ENCODE results near the gene TSSK2. TPM values are rescaled to one million over a fixed set of nuclear protein-coding genes. Genes with fewer than 3 reads are reported as not detected.

TSSK2 gene
- polyA plus RNA-seq, 1 donor (not counting 4 experiments of a cell fraction or from before 2014, with no cell fraction given) = not detected

GRCh38 chr22:19169002-19169946, 38.2 kb downstream of the TSSK2 start:
- DNase-seq (ENCODE audit: low read depth, low spot score) = no peak
- no peak for TF ChIP-seq CTCF (optimal IDR thresholded peaks at IDR 0.05 in 1 of 3, IDR thresholded peaks at IDR 0.05 in 1 of 3, conservative IDR thresholded peaks at IDR 0.05 in 1 of 3; ENCODE audit: extremely low read depth in 1 of 3, insufficient read depth in 2 of 3, low read length in 3 of 3)
- peak; percentile 91 for TF ChIP-seq EZH2 (IDR thresholded peaks at IDR 0.05; ENCODE audit: low read length)
- dilution Hi-C loops (cut with MboI; ENCODE audit: extremely low pct_ligation_motif_present, low sequenced_read_pairs) = no loop called here
- H3K9me3 ChIP-seq (ENCODE audit: control insufficient read depth, low read depth, low read length) = no peaks in the 10 kb centered on the region
- peak overlapping the region; percentile 30 for H2AFZ ChIP-seq (ENCODE audit: control insufficient read depth, low read length)
- H3K27me3 ChIP-seq (ENCODE audit: control insufficient read depth, extremely low read depth, insufficient read depth, low read length) = peaks cover 39% of the 10 kb centered on the region
- H3K36me3 ChIP-seq (ENCODE audit: control insufficient read depth in 2 of 2, extremely low read depth in 1 of 2, insufficient read depth in 2 of 2, low read length in 2 of 2) = peaks cover 2 to 6% of the 10 kb centered on the region in 2 experiments
- no peak for FAIRE-seq
- peak overlapping the region in 2 of 3 experiments; percentile 49 to 50 for H3K4me3 ChIP-seq (ENCODE audit: control insufficient read depth in 2 of 3, extremely low read depth in 1 of 3, insufficient read depth in 2 of 3, low read depth in 1 of 3, low read length in 3 of 3)
- H3K9ac ChIP-seq (ENCODE audit: control insufficient read depth, extremely low read depth, insufficient read depth, low read length) = peak overlapping the region; percentile 22
- H3K79me2 ChIP-seq (ENCODE audit: control insufficient read depth, insufficient read depth, low read length) = peaks cover 27% of the 10 kb centered on the region
- H3K4me2 ChIP-seq (ENCODE audit: control insufficient read depth, extremely low read depth, insufficient read depth, low read depth, low read length) = peak overlapping the region; percentile 71
- peaks cover 6% of the 10 kb centered on the region for H4K20me1 ChIP-seq (ENCODE audit: control insufficient read depth, extremely low read depth, insufficient read depth, low read length)
- H3K4me1 ChIP-seq (ENCODE audit: control insufficient read depth, extremely low read depth, insufficient read depth, low read length) = peaks cover 29% of the 10 kb centered on the region
- H3K9me1 ChIP-seq (ENCODE audit: control insufficient read depth, extremely low read depth, insufficient read depth, low read length) = peaks cover 8% of the 10 kb centered on the region
- no peak overlapping the region for H3K27ac ChIP-seq (ENCODE audit: control insufficient read depth, insufficient read depth, low read length)

- H3K36me3 ChIP-seq (ENCODE audit: control insufficient read depth in 2 of 2, extremely low read depth in 1 of 2, insufficient read depth in 2 of 2, low read length in 2 of 2) = peaks cover 2 to 6% of the 10 kb centered on the region in 2 experiments
- H3K4me2 ChIP-seq (ENCODE audit: control insufficient read depth, extremely low read depth, insufficient read depth, low read depth, low read length) = peak overlapping the region; percentile 71
- peaks cover 27% of the 10 kb centered on the region for H3K79me2 ChIP-seq (ENCODE audit: control insufficient read depth, insufficient read depth, low read length)
- H3K9me3 ChIP-seq (ENCODE audit: control insufficient read depth, low read depth, low read length) = no peaks in the 10 kb centered on the region
- H2AFZ ChIP-seq (ENCODE audit: control insufficient read depth, low read length) = no peak overlapping the region
- no peak for FAIRE-seq
- TF ChIP-seq EZH2 (IDR thresholded peaks at IDR 0.05; ENCODE audit: low read length) (no peak), CTCF (optimal IDR thresholded peaks at IDR 0.05 in 1 of 3, IDR thresholded peaks at IDR 0.05 in 1 of 3, conservative IDR thresholded peaks at IDR 0.05 in 1 of 3; ENCODE audit: extremely low read depth in 1 of 3, insufficient read depth in 2 of 3, low read length in 3 of 3) (no peak)
- peaks cover 8% of the 10 kb centered on the region for H3K9me1 ChIP-seq (ENCODE audit: control insufficient read depth, extremely low read depth, insufficient read depth, low read length)
- dilution Hi-C loops (cut with MboI; ENCODE audit: extremely low pct_ligation_motif_present, low sequenced_read_pairs) = no loop called here
- no peak overlapping the region for H3K9ac ChIP-seq (ENCODE audit: control insufficient read depth, extremely low read depth, insufficient read depth, low read length)
- peaks cover 39% of the 10 kb centered on the region for H3K27me3 ChIP-seq (ENCODE audit: control insufficient read depth, extremely low read depth, insufficient read depth, low read length)
- H3K27ac ChIP-seq (ENCODE audit: control insufficient read depth, insufficient read depth, low read length) = no peak overlapping the region
- H4K20me1 ChIP-seq (ENCODE audit: control insufficient read depth, extremely low read depth, insufficient read depth, low read length) = peaks cover 6% of the 10 kb centered on the region
- H3K4me1 ChIP-seq (ENCODE audit: control insufficient read depth, extremely low read depth, insufficient read depth, low read length) = peaks cover 36% of the 10 kb centered on the region
- DNase-seq (ENCODE audit: low read depth, low spot score) = no peak
- peak overlapping the region in 1 of 3 experiments; percentile 50 for H3K4me3 ChIP-seq (ENCODE audit: control insufficient read depth in 2 of 3, extremely low read depth in 1 of 3, insufficient read depth in 2 of 3, low read depth in 1 of 3, low read length in 3 of 3)
These were observed 38.8 kb downstream of the TSSK2 start for GRCh38 chr22:19169947-19170318.

Measured in keratinocyte (primary cell).